Fibroblast of villous mesenchyme (primary cell): ENCODE results near the gene H1-8. TPM values are rescaled to one million over a fixed set of nuclear protein-coding genes. Genes with fewer than 3 reads are reported as not detected.
A peak's percentile ranks its signal among the peaks of the same experiment; 100 is the strongest.

Experiments
- DNase-seq: peaks from one replicate; pipeline ENCODE4 v3.0.0-alpha.2; 2010; ENCODE audit warnings: low read depth
- H3K4me3 ChIP-seq: 2 replicates; pipeline ENCODE4 v1.5.1; 2011; ENCODE audit warnings: low read depth, mild to moderate bottlenecking, low read length
- total RNA-seq: library from RNA; depleted of rRNA; stranded (reverse); fragments of >200 nt; gene quantifications from 2 replicates; pipeline ENCODE4 v1.2.3, GENCODE V29; 2012
- TF ChIP-seq, protein P1 (sequence below): IDR thresholded peaks from 2 replicates; pipeline ENCODE4 v1.5.1; 2012; ENCODE audit warnings: low read depth, mild to moderate bottlenecking, low read length; ENCODE audit not compliant: insufficient read depth

H1-8 gene
- total RNA-seq, 1 donor, result not detected

DNA sequence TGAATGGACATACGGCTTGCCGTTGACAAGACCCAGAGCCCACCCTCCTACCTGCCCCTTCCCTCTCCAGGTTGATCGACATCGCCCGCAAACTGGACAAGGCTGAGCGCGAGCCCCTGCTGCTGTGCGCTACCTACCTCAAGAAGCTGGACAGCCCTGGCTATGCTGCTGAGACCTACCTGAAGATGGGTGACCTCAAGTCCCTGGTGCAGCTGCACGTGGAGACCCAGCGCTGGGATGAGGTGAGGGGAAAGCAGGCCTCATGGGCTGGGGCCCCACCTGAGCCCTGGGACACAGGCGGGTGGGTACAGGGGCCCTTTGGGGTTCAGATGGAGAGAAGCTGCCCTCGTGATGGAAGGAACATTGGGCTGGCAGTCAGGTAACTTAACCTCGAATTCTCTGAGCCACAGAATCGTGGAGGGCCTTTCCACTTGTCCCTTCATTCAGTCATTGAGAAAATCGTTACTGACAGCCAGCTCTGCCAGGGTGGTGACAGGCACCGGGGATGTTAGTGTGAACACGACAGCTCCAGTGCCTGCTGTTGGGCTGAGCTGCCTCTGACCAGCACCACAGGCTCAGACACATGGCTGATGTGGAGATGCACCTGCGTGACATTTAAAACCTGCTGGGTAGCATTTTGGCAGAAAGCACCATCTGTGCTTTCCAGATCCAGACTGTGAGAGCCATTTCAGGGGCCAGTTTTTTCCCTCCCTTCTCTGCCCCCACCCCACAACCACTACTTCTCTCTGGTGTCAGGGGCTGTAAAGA is 40.1 kb upstream of the H1-8 start:
- TF ChIP-seq, protein P1, sequence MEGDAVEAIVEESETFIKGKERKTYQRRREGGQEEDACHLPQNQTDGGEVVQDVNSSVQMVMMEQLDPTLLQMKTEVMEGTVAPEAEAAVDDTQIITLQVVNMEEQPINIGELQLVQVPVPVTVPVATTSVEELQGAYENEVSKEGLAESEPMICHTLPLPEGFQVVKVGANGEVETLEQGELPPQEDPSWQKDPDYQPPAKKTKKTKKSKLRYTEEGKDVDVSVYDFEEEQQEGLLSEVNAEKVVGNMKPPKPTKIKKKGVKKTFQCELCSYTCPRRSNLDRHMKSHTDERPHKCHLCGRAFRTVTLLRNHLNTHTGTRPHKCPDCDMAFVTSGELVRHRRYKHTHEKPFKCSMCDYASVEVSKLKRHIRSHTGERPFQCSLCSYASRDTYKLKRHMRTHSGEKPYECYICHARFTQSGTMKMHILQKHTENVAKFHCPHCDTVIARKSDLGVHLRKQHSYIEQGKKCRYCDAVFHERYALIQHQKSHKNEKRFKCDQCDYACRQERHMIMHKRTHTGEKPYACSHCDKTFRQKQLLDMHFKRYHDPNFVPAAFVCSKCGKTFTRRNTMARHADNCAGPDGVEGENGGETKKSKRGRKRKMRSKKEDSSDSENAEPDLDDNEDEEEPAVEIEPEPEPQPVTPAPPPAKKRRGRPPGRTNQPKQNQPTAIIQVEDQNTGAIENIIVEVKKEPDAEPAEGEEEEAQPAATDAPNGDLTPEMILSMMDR, result no peak
- DNase-seq, result no peak
- no peak overlapping the region for H3K4me3 ChIP-seq

DNA sequence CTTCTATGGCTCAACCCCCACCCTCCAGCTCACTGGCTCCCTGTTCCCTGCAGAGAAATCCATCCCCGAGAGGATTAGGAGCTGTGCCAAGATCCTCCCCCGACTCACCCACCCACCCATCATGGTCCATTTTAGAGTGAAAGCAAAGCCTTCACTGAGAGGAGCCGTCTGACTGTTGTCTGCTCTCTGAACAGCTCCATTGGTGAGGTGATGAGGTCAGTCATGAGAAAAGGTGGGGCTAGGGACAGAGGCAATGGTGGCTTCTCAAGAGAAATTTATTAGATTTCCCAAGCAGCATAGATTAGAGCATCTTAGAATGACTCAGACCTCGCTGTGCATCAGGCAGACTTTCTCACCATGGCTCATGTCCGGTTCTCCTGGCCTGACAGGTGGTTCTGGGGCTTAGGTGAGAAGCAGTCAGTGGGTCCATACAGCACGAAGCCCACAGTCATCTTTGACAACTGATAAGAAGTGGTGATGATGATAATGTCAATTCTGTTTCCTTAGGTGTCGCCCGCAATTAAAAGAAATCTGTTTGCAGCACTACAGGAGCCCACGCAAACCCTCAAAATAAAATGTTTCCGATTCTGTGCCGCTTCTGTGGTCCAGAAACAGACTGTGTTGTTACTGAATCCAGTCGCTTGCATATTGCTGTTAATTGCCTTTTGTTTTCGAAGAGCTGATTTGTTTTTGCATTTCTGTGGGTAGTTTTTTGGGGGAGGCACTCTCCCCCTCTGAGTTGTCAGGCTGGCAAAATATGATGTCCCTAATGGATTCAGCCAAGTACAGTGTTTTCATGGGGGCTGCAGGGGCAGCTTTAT is 39.3 kb upstream of the H1-8 start:
- peak; percentile 47 for DNase-seq
- no peak overlapping the region for H3K4me3 ChIP-seq
- TF ChIP-seq, protein P1, result no peak

DNA sequence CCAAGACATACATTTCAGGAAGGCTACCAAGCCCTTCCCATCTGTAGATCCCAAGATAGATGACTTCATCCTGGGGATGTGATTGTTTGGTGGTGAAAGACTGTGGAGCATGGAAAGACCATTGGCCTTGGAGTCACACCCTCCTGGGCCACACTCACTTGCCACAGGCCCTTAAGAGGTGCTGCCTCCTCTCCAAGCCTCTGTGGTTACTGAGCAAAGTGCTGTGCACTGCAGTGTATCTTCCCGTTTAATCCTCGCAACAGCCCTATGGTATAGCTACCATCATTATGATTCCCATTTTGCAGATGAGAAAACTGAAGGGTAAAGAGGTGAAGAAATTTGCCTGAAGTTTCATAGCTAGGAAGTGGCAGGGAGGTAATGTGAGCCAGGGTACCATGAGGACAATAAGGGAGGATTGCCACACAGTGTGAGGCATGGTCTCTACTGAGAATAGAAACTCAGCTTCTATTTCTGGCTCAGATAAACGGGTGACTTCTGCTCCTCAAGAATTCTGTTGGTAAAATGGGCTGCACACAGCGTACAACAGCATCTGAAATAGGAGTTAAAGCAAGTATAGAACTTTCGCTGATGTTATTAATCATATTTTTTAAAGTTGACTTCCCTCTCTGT is 38.4 kb upstream of the H1-8 start:
- H3K4me3 ChIP-seq, result no peak overlapping the region
- no peak for DNase-seq
- TF ChIP-seq, protein P1, result no peak

DNA sequence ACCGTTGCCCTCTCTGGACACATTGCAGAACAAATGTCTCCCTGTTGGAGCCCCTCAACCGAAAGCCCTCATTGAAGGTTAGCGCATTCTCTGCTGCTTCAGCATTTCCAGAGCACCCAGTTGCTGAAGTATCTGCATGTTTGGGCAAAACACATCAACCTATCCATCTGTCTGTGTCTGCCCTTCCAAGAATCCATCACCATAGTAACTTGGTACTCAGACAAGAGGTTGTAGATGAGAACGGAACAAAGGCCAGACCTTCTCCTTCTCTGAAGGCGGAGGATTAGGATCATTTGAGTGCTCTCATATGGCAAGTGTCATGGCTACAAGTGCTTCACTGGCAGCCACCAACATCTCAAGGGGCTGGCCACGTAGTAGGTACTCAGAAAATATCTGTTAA is 37.6 kb upstream of the H1-8 start:
- TF ChIP-seq, protein P1, result no peak
- no peak overlapping the region for H3K4me3 ChIP-seq
- DNase-seq, result no peak

DNA sequence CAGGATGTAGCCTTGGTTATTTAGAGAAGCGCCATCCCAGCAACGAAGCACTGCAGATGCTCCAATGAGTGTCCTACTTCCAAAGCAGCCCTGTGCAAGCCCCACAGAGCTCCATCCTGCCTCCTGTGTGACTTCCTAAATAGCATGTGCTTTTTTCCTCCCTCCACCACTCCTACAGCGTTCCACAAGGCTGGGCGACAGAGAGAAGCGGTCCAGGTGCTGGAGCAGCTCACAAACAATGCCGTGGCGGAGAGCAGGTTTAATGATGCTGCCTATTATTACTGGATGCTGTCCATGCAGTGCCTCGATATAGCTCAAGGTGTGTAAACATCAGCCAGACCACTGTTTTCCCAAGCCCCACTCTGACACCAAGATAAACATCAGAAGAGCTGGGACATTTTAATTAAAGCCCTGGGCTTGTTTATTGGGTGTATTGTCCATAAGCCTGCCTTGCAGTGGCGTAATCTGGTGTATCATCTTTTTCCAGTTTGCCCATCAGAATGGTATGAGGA is 36.7 kb upstream of the H1-8 start:
- no peak for DNase-seq
- TF ChIP-seq, protein P1, result no peak
- H3K4me3 ChIP-seq, result no peak overlapping the region

DNA sequence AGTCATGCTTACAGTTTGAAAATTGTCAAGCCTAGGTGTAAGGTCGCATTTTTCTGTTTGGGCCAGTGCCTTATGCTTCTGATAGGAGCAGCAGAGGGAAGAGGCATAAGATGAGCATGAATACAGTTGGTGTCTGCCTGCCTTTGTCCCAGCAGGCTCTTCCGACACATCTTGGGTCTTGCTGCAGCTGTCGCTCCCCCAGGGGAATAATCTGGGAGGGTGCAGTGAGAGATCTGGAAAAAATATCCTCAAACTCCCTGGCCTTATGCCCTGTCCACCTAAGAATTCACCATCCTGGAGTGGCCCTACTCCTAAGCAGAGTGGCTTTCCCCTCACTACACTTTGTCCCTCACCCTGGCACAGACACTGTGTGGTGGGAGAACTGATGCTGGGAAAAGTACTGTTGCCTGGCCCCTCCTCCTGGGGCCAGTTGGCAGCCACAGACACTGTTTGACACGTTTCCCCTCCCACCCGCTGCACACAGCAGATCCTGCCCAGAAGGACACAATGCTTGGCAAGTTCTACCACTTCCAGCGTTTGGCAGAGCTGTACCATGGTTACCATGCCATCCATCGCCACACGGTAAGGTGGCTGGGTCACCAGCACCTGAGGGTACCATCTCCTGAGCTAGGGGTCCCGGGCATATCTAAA is 35.7 kb upstream of the H1-8 start:
- DNase-seq, result no peak
- TF ChIP-seq, protein P1, result no peak

More for the DNA sequence above, 35.7 kb upstream of the H1-8 start:
- H3K4me3 ChIP-seq, result no peak overlapping the region
